ENCODE measurements around the gene CACNA2D2.

Gene CACNA2D2

DNA sequence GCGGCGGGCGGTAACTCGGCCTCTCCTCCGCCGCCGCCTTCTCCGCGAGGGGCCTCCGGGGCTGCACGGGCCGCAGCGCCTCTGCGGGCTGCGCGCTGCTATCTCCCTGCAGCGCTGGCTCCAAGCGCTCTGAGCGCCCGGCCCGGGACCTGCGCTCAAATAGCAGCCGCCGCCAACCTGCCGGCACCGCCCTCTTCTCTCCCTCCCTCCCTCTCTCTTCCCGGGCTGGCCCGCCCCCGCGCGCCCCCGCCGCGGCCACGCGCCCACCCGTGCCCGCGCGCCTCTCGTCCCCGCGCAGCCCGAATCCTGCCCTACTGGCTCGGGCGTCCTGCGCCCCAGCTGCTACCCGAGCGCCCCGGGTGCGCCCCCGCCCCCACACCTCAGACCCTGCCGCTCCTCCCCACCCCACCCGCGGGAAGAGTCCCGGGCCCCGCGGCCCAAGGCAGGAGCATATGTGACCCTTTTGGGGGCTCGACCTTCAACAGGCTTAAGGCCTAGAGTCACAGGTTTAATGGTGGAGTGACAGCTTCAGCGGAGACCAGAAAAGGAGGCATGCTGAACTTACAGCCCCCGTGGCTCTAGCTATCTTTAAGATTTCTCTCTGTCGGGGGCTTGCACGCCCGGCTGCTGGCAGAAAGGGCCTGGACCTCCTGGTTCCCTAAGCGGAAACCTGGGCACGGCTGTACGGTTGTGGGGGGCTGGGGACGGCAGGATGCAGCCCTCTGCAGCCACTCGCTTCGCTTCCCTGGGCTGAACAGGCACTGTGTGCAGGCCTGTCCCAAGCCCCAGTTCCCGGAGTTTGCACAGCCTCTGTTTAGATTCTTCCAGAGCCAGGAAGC, at the start of gene CACNA2D2:
CACNA2D2 (minus strand) TSS at position 131 of the 839 bp plus-strand sequence. CDS start 211 bp downstream, outside the sequence.
- peak; percentile 17 for DNase-seq (ENCODE audit: low read depth, low spot score)

DNA sequence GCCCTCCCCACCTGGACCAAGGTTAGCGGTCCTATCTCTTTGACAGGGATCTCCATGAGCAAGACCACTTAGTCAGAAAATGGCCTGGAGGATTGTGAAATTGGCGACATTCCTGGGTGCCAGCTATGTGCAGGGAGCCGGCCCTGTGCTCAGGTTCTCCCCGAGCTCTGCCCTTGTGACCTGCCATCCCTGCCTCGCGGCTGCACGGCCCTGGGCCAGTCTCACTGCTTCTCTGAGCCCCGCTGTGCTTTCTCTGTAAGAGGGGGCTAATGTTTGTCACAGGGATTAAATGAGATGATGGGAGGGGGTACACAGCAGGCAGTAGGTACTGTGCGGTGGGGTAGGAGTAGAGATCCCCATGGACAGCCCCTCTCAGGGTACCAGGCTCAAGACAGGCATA, 49.2 kb upstream of the CACNA2D2 start:
- no peak for DNase-seq (ENCODE audit: low read depth, low spot score)

DNA sequence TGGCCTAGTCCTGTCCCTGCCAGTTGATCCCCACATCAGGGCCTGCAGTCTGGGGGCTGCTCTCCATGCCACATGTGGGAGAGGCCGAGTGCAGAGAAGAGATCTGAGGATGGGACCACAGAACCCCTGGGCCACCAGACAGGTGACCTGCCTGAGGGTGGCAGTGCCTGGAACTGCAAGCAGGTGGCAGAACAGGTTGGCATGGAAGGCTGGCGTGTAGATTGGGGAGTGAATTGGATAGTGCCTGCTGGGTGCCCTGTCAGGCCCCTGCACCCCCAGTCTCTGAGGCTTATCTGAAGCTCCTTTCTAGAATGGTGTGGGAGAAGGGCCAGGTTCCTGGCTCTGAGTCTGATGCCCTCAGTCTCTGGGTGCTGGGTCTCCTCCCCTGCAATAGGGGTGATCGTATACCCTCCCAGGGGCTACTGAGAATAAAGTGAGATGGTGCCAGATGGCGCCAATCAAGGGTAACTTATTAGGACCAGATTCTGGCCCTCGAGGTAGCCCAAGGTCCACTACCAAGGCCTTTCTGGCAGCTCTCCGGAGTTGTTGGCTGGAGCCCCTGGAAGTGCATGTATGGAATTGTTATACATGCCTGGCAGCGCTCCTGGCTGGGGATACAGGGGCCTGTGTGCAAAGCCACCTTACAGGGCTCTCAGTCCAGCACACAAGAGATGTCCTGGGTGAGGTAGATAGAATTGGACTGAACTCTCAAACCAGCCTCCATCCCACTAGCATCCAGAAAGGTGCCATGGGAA, 48.4 kb upstream of the CACNA2D2 start:
- no peak for DNase-seq (ENCODE audit: low read depth, low spot score)

DNA sequence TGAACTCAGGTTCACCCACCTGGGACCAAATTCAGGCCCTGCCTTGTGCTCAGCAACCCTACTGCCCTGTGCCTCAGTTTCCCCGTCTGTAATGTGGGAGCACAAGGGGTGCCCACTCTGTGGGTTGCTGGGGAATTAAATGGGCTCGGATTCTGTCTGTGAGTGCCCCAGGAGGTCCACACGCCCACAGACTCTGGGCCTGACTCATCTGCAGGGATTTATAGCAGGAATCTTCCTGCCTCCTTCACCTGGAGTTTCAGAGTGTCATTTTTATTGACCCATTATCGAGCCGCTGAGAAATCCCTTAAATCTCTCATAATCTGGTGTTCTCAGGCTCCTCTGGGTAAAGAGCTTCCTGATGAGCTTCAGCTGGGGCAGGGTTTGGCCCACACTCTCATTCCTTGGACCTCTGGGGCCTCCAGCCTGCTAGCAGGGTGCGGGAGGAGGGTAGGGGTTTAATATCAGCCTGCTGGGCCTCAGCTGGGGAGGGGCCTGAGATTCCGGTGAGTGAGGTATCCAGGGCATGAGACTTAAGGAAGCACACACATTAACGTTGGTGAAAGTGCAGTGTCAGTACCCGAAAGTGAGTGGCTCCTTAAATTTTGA, 47.7 kb upstream of the CACNA2D2 start:
- DNase-seq (ENCODE audit: low read depth, low spot score): no peak

DNA sequence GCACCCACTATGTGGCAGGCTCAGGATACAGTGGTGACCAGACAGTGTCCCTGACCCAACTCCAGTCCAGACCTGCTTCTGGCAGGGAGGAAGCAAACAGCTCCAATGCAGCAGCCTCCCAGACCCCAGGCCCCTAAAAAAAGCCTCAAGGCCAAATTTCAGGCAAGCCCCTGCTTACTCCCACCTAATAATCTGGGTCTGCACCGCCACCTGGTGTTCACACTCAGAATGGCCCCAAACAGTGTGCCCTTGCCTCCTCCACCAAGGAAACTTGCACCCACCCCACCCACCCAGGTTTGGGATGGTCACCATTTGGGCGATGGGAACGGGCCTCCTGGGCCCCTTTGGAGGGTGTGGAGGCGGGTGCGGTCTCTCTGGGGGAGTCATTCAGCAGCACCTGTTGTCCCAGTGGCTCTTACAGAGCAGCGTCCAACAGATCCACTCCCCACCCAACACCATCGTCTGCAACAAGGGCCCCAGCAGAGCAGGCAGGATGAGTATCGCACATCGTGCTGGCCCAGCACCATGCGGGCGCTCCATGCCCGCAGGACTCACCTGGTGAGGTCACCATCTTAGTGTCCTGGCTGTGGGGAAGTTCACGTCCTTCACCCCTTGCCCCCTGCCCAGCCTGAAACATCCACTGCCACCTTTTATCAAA, 46.8 kb upstream of the CACNA2D2 start:
- DNase-seq (ENCODE audit: low read depth, low spot score): peak; percentile 47

DNA sequence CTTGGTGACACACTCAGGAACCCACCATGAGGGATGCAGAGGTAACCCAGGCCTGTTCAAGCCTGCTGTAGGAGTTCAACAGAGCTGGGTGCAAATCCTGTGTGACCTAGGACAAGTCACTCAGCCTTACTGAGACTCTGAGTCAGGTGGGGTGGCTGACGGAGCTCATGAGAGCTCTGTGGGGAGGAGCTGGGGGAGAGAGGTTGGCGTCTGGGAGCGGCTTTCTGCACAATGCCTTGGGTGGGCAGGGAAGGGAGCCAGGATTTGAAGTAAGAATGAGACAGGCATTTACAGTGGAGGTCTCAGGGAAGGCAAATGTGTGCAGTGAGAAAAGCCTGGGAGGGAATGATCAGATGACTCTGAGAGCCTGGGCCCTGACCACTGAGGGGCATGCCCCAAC, 45.8 kb upstream of the CACNA2D2 start:
- DNase-seq (ENCODE audit: low read depth, low spot score): no peak

DNA sequence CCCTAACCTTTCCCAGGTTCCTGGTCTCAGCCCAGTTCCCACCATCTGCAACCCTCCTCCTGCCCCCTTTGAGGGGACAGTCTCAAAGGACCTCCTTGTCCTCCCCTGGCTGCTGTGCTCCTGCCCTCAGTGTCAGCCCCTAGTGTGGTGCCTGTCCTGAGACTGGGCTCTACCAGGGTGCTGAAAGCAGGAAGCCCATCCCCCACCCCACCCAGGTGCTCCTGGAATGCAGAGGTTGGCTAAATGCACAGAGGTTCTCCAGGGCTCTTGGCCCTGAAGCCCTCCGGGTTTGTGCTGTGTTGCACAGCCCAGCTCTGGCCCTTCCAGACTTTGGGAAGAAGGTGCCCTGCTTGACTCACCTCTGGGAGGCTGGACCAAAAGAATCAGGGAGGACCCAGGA, 42.3 kb upstream of the CACNA2D2 start:
- DNase-seq (ENCODE audit: low read depth, low spot score): no peak

DNA sequence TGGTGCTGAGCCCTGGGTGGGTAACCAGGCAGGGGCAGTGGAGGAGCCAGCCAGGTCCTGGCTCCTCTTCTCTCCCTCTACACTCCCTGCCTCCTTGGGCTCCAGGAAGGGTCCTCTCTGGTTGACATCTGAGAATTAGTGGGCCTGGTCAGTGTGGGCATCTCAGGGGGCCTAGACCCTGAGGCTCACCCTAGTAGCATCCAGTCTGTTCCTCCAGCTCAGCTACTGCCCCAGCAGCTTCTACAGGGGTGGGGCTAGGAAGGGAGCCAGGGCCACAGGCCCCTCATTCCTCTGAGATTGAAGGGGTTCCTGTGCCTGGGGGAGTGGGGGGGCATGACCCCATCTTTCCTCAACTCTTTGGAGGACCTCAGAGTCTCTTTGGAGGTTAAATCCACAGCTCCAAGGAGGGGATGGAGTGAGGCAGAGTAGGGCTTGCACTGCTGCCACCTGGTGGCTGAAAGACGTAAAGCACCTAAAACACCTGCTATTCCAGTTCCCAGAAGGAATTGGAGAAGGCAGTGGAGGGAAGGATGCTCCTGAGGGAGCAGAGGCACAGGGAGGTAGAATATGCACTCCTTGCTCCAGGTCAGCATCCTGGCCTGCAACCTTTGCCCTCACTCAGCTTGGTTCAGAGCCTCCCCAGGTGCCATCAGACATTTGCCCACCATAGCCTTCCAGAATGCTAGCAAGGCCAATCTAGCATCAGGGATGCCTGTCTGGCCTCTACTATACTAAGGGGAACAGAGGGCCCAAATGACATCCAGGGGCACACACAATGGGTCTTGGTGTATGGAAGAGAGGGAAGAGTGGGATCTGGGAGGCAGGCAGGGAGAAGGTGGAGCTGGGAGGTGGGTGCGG, 39.0 kb upstream of the CACNA2D2 start:
- DNase-seq (ENCODE audit: low read depth, low spot score): peak; percentile 9

DNA sequence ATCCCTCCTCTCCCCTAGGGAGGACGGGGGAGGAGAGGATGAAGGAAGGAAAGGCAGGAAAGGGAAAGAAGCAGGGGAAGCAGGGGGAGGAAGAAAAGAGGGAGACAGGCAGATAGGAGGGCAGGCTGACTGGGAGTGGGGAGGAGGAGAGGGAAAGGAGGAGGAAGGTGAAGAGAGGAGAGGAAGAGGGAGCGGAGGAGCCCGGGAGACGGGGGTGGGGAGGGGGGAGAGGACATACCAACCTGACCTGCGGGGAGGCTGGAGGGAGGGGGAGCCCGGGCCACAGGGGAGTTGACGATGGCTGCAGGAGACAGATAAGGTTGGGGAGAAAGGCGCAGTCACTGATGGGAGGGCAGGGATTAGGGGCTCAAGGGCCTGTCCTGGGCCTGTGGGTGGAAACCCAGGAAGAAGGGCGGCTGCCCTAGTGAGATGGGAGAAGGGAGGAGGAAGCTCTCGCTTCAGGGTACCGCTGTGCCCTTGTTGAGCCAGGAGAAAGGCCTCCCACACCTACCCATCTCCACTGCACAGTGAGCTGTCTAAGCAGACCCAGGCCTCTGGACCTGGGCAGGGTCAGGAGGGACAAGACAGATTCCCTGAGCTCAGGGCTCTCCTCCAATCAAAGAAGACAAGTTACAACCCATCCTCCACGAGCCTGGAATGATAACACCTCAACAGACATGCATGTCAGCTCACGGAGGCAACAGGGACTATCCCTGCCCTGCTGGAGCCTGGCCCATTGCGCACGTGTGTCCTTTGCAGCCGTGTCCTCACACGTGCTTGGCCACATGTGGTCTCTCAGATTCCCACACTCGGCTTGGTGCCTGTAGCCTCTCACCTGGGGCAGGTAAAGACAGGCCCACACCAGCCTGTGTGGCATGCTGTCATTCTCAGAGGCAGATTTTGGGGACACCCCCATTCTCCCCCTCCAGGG, 36.2 kb upstream of the CACNA2D2 start:
- no peak for DNase-seq (ENCODE audit: low read depth, low spot score)

DNA sequence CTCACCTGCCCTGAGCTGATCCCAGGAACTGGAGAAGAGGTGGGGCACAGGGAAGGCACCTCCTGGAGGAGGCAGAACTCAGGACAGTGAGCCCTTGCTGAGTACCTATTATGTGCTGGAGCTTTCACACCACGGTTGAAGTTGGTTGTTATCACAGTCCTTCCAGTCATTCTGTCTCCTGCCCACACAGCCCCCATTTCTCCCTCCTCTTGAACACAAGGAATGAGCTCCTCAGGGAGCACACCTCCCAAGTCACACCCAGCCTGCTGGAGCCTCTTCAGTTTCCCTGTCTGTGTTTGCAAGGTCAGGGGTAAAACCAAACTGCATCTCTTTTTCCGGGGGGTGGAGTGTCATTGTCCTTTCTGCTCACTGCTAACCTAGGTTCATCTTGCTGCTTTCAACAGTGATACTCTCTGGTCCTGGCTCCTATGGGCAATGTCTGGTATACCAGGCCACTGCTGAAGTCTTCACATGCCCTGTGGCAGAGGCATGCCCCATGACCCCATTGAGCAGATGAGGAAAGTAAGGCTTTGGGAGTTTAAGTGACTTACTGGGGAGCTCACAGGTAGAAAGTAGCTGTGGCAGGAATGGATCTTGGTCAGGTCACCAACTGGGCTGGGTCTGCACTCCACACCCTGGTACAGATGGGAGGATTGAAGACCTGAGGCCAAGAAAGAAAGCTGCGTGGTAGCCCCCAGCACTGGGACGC, 34.1 kb upstream of the CACNA2D2 start:
- no peak for DNase-seq (ENCODE audit: low read depth, low spot score)

DNA sequence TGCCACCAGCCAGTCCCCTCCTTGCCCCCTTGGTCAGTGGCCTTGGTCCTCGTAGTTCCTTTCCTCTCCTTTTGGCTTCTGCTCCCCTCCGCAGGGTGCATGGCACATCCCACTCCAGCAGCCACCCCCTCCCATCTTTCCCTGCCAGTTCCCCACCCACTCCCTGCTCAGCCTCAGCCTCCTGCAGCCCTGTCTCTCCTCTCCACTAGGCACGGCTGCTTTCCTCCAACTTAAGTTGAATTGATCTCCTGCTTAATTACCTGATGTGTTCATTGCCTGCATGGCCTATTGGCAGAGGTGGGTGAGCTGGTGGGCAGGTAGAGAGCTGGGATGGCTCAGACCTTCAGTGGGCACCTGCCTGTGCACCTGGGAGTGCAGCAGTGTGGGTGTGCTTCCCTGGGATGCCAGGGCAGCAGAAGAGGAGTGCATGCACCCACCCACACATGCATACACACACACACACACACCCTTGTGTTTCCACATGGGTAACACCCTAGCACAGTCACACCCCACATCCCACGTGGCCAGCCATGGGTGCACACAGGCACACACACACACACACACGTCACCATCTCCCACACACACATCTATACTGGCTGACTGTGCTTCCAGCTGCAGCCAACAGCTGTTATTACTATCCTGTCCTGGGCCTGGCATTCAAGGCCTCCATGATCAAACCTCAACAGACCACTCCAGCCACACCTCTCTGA, 33.2 kb upstream of the CACNA2D2 start:
- DNase-seq (ENCODE audit: low read depth, low spot score): no peak

DNA sequence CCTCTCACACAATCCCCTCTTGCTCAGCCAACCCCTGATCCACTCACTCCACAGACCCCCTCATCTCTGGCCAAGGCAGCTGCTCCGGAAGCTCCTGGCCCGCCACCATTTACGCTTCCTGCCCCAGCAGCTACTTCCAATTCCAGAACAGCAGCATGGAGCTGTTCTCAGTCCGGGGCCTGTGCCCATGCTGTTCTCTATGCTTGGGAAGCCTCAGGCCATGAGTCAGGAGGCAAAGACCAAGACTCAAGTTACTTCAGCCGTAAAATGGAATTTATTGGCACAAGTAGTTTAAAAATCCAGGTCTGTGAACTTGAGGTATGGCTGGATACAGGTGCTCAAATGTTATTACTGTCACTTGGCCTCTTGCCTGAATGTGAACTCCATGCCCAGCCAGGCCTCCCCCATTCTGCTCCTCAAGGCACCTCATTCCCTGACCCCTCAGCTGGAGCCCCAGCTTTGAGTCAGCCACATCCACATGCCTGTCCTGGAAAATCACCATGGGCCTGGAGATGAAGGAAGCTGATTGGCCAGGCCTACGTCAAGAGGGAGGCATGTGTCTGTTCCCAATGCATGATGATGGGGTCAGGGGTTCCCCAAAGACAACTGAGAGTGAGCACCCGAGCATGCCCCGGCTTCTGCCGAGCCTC, 31.4 kb upstream of the CACNA2D2 start:
- no peak for DNase-seq (ENCODE audit: low read depth, low spot score)

DNA sequence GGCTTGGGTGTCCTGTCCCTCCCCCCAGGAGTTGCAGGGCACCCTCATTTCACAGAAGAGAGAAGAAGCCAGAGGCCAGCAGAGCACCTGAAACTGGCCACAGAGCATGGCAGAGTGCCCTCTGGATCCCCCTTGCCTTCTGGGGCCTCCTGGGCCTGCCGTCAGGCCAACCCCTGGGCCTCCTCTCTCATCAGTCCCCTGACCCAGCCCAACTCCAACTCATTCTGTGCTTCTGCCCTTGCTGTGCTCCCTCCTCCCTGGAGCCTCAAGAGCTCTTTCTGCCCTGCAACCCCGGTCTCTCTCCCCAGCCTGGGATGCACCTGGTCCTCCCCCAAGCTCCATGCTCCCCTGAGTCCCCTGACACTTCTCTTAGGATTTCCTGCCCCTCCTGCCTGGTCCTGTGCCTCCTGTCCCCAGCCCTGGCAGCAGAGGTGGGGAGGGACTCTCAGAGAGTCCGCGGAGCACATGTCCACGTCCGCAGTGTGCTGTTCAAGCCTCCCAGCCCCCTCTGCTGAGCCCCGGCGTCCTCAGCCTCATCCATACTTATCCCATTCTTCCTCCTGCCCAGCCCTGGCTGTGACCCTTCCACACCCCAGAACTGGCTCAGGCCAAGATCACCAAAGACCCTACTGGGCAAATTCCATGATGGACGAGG, 30.5 kb upstream of the CACNA2D2 start:
- DNase-seq (ENCODE audit: low read depth, low spot score): no peak

DNA sequence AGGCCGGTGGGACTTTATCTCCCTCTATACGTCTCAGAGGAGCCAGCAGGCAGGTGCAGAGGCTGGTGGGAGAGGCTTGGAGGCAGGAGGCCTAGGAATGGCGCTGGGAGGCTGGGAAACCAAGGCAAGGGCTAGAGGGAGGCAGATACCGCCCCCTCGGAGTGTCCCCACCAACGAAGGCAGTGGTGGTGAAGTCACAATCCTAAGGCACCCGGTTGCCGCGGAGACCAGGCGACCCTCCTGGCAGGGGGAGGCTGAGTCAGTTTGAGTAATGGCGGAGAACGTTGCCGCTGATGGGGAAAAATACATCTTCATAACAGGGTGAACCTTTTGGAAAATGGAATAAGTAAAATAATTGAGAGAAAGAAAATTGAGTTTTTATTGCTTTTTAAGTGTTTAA, 29.9 kb upstream of the CACNA2D2 start:
- no peak for DNase-seq (ENCODE audit: low read depth, low spot score)

DNA sequence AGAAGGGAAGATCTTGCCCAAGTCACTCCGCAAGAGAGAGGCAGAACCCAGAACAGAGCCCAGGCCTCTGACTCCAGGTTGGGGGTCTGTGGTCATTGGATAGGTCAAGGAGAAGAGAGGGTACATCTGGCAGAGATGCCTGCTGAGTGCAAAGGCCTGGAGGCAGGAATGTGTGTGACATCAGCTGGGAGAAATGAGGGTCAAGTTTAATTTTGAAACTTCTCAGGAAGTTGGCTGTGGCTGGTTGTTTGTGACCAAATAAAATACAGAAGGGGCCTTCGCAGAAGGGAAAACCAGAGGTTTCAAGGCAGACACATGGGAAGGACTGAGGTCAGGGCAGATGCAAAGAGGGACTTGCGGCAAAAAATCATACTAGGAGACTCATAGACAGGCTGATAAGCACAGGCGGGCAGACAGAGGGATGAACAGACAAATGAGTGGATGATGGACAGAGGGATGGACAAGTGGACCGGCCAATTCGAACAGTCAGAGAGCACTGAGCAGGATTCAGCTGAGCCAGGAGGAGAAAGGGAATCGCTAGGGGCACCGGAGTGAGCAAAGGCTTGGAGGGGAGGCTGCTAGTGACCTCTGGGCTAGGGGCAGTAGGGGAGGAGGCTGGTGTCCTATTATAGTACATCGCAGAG, 28.8 kb upstream of the CACNA2D2 start:
- no peak for DNase-seq (ENCODE audit: low read depth, low spot score)

DNA sequence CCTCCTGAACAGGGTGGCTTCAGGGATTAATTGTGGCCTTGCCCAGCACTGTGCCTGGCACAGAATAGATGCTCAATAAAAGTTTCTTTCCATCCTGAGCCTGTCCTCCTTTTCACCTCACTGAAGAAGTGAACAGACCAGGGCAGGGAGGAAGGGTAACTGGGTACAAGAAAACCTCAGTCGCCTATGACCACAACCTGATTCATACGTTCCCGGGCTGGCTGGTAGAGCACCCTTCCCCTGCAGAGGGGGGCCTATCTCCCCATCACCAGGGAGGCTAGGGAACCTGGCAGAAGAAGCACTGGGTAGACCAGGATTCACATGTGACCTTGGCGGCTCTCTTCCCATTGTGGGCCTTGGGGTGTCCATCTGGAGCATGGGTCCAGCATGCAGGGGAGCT, 27.8 kb upstream of the CACNA2D2 start:
- no peak for DNase-seq (ENCODE audit: low read depth, low spot score)

Data from activated naive CD8-positive, alpha-beta T cell treated with anti-CD3 and anti-CD28 coated beads, Interleukin-2, amount 50 U/mL, for 16 hours (primary cell).